Jurkat, Clone E6-1 (cell line): ENCODE data around the gene DENND6B.

Experiments
- DNase-seq: peaks from one replicate; pipeline ENCODE4 v3.0.0-alpha.2; 2011; ENCODE audit warnings: low read depth, low spot score
- H3K4me3 ChIP-seq: 2 replicates; pipeline ENCODE4 v1.5.1; 2011; ENCODE audit warnings: mild to moderate bottlenecking, low read length, control low read depth, moderate library complexity

Gene DENND6B

DNA sequence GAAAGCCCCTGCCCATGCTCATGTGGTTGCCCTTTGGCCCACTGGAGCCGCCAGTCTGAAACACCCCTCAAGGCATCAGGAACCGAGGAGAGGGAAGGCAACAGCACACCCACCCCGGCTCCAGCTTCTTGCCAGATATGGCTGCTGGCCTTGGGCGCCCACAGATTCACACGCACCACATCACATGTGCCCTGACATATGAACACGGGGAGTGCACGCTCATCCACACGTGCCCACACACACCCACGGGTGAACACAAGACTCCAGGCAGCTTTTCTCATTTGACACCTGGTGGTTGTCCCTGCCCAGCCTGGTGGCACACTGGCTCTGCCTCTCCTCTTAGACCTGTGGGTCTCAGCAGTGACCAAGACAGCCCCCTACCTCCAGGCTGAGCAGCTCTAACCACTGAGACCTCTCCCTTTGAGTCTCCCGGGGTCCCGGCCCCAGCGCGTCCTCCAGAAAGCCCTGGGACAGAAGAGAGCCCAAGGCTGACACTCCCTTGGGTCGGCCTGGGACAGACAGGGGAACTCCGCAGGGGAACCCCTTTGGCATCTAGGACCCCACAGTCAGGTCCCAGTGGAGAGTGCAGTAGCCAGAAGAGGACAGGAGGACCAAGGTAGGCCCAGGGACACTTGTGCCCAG is 62.6 kb downstream of the DENND6B start:
- DNase-seq, result no peak
- H3K4me3 ChIP-seq, result no peak overlapping the region

- H3K4me3 ChIP-seq, result no peak overlapping the region
- DNase-seq, result no peak
These were observed 63.7 kb downstream of the DENND6B start for GRCh38 chr22:50262973-50263617.

GRCh38 chr22:50262460-50262911 is 64.3 kb downstream of the DENND6B start:
- DNase-seq, result no peak

GRCh38 chr22:50261615-50262459 is 65.0 kb downstream of the DENND6B start, which contains the start of gene MAPK12:
MAPK12 (minus strand) TSS chr22:50261683; CDS start chr22:50261509, 174 bp downstream.
- peak within 1 kb of the TSS; percentile 47 for H3K4me3 ChIP-seq
- DNase-seq, result no peak

More at GRCh38 chr22:50262460-50262911, 64.3 kb downstream of the DENND6B start:
- no peak overlapping the region for H3K4me3 ChIP-seq

DNA sequence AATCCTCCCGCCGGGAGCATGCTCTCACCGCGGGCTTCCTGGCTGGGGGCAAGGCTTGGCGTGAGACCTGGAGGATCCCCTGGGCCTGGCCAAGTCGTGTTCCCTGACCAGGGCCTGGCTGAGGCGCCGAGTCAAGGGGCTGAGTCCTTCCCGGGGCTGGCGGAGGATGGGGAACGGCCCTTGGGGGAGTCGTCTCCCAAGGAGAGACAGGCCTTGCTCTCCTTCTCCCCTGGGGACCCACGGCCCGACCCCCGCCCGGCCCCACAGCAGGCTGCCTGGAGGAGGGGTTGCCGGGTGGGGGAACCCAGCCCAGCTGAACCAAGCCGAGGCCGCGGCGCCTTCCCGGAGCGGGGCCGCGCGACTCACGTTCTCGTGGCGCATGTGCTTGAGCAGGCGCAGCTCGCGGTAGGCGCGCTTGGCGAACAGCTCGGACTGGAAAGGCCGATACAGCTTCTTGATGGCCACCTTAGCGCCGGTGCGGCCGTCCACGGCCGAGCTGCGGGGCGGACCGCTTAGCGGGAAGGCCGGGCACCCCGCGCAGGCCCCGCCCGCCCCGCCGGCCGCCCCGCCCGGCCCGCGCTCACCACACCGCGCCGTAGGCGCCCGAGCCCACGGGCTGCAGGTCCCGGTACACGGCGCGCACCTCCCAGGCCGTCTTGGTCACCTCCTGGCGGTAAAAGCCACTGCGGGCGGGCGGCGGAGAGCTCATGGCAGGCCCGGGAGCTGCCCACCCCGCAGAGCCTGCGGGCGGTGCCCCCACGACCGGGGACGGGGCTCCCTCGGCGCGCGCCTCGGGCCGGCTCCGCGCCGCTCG is 65.8 kb downstream of the DENND6B start:
- DNase-seq, result no peak

DNA sequence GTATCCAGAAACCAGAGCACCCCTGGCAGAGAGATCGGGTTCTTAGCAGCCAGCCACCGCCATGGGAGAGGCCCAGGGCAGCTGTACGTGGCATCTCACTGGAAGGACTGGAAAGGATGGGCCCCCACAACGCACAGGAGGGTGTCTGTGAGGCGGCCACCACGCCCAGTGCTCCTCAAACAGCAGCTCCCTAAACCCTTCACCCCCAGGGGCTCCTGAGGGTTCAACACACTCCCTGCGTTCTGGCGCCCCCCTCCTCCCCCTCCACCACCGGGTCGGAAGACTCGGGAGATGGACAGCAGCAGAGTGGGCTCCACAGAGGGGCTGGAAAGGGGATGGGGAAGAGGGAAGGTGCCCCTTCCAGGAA is 66.4 kb downstream of the DENND6B start:
- peak overlapping the region; percentile 47 for H3K4me3 ChIP-seq
- no peak for DNase-seq

More for the DNA sequence above, 65.8 kb downstream of the DENND6B start:
- H3K4me3 ChIP-seq, result peak overlapping the region; percentile 47

DNA sequence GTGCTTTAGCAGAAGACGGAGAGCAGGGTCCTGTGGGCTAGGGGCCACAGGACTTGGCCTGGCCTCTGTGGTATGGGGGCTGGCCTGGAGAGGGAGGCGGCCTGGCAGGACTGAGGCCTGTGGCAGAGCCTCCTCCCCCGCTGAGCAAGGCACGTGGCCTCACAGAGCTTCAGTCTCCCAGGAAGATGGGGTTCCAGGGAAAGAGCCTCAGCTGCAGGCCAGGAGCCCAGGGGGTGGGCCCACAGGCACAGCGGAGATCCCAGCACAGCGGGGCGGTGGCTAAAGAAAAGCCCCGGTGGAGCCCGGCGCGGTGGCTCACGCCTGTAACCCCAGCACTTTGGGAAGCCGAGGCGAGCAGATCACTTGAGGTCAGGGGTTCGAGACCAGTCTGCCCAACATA is 67.5 kb downstream of the DENND6B start:
- no peak for DNase-seq
- H3K4me3 ChIP-seq, result no peak overlapping the region
